ENCODE measurements around the gene MTM1.

The MTM1 gene

GRCh38 chrX:150696331-150696730, 127.9 kb downstream of the MTM1 start:
- Histone ChIP-seq H3K27ac (peak overlapping the region in 14 of 21 experiments; percentile 21 to 92 (median 58)), H3K4me3 (no peak overlapping the region)

- Histone ChIP-seq H3K27ac (peak overlapping the region in 9 of 21 experiments; percentile 21 to 92 (median 51)), H3K4me3 (no peak overlapping the region)
Observed at GRCh38 chrX:150696866-150697265, 128.4 kb downstream of the MTM1 start.

GRCh38 chrX:150697641-150698040, 129.2 kb downstream of the MTM1 start:
- H3K4me3 ChIP-seq, result no peak overlapping the region
- H3K27ac ChIP-seq, result peak overlapping the region in 1 of 21 experiments; percentile 89

GRCh38 chrX:150698981-150699380, 130.6 kb downstream of the MTM1 start:
- Histone ChIP-seq H3K4me3 (no peak overlapping the region), H3K27ac (no peak overlapping the region)

- no peak overlapping the region for H3K27ac ChIP-seq
- H3K4me3 ChIP-seq, result no peak overlapping the region
Observed at GRCh38 chrX:150700107-150700506, 131.7 kb downstream of the MTM1 start.

GRCh38 chrX:150701377-150701776, 133.0 kb downstream of the MTM1 start:
- no peak overlapping the region for H3K4me3 ChIP-seq
- no peak overlapping the region for H3K27ac ChIP-seq

- Histone ChIP-seq H3K27ac (peak overlapping the region in 1 of 21 experiments; percentile 10), H3K4me3 (no peak overlapping the region)
Observed at GRCh38 chrX:150702966-150703694, 134.7 kb downstream of the MTM1 start.

GRCh38 chrX:150703695-150703974, 135.2 kb downstream of the MTM1 start:
- no peak overlapping the region for H3K4me3 ChIP-seq
- H3K27ac ChIP-seq, result no peak overlapping the region

- H3K27ac ChIP-seq, result no peak overlapping the region
- H3K4me3 ChIP-seq, result no peak overlapping the region
Observed at GRCh38 chrX:150704030-150704613, 135.7 kb downstream of the MTM1 start.

- Histone ChIP-seq H3K27ac (no peak overlapping the region), H3K4me3 (no peak overlapping the region)
Observed at GRCh38 chrX:150712619-150713018, 144.2 kb downstream of the MTM1 start.

GRCh38 chrX:150715184-150715583, 146.8 kb downstream of the MTM1 start:
- H3K27ac ChIP-seq, result no peak overlapping the region
- H3K4me3 ChIP-seq, result no peak overlapping the region

- no peak overlapping the region for H3K27ac ChIP-seq
- no peak overlapping the region for H3K4me3 ChIP-seq
Observed at GRCh38 chrX:150719621-150720020, 151.2 kb downstream of the MTM1 start.

Measured in skin epidermis (tissue), 12 donors.